Stomach (tissue), 9 donors: ENCODE data around the gene TMEM255B. TPM values are rescaled to one million over a fixed set of nuclear protein-coding genes. Genes with fewer than 3 reads are reported as not detected.

Experiments
- DNase-seq, 2 donors: peaks; one replicate each; pipeline versions ENCODE4 v3.0.0 to v3.0.0-alpha.2; 2013 to 2019
- H3K27ac ChIP-seq, 5 donors: fragments of 200-600 bp in 4 of 5; sonication (generic) in 4 of 5; one replicate each; pipeline ENCODE4 v1.5.1; 2013 to 2019; ENCODE audit warnings: mild to moderate bottlenecking in 1 of 5, moderate library complexity in 1 of 5
- H3K27me3 ChIP-seq, 3 donors: fragments of 200-600 bp; sonication (generic); one replicate each; pipeline ENCODE4 v1.5.1; 2017 to 2019; ENCODE audit warnings: mixed run types in 1 of 3
- H3K36me3 ChIP-seq, 4 donors: fragments of 200-600 bp; sonication (generic); 1 replicate in 3 of 4; 2 replicates in 1 of 4; pipeline ENCODE4 v1.5.1; 2016 to 2019
- H3K4me1 ChIP-seq, 4 donors: fragments of 200-600 bp; sonication (generic); one replicate each; pipeline ENCODE4 v1.5.1; 2016 to 2019
- H3K4me3 ChIP-seq, 4 donors: fragments of 200-600 bp; sonication (generic) in 3 of 4; one replicate each; pipeline ENCODE4 v1.5.1; 2016 to 2019; ENCODE audit warnings: mild to moderate bottlenecking in 1 of 4
- H3K9me3 ChIP-seq, 4 donors: fragments of 200-600 bp; sonication (generic); one replicate each; pipeline ENCODE4 v1.5.1; 2016 to 2019
- CTCF ChIP-seq, 7 experiments: fragments of 450-650 bp in 4 of 7; fragments of 200-600 bp in 3 of 7; sonication (generic) in 3 of 7; IDR thresholded peaks; one replicate each; pipeline ENCODE4 v1.5.1; 2016 to 2019; ENCODE audit warnings: antibody characterized with exemption in 7 of 7, control low read depth in 2 of 7, mild to moderate bottlenecking in 1 of 7
- EP300 ChIP-seq: sonication (generic); formaldehyde crosslinking; IDR thresholded peaks from one replicate; pipeline ENCODE4 v1.6.1; 2017; ENCODE audit warnings: antibody characterized with exemption
- POLR2A ChIP-seq, 4 donors: fragments of 450-650 bp; IDR thresholded peaks; one replicate each; pipeline ENCODE4 v1.6.1; 2016; ENCODE audit warnings: antibody characterized with exemption in 4 of 4, control low read depth in 2 of 4, mild to moderate bottlenecking in 1 of 4, moderate library complexity in 1 of 4
- POLR2AphosphoS5 ChIP-seq, 3 donors: sonication (generic); formaldehyde crosslinking; IDR thresholded peaks; one replicate each; pipeline ENCODE4 v1.6.1; 2016; ENCODE audit warnings: antibody characterized with exemption in 3 of 3
- WGBS, 5 donors: extraction: QIAGEN DNeasy Blood & Tissue Kit in 3 of 5; methylation state at CpG; one replicate each; pipeline versions ENCODE4 v1.1.5 to v1.1.7; 2013 to 2018; 5-methylcytosine and 5-hydroxymethylcytosine counted together
- intact Hi-C: fragments of 100-400 bp; cut with DNase I; formaldehyde crosslinking; loops from one replicate; pipeline ENCODE4 v1.15.1; 2023; ENCODE audit warnings: low total_unique reads
- polyA plus RNA-seq, 3 donors: library from polyadenylated mRNA; stranded (reverse); fragments of 200-250 nt; gene quantifications; one replicate each; pipeline ENCODE4 v1.2.3, GENCODE V29; 2013
- total RNA-seq, 5 donors: library from RNA; depleted of rRNA; stranded (reverse); fragments of >200 nt; gene quantifications; one replicate each; pipeline versions ENCODE4 v1.1.0 to v1.2.3, GENCODE V29; 2014 to 2016
- donor health status: healthy with polysubstance abuse.
- donor health status: Bipolar disorder and iron deficiency.
- donor health status: healthy.

TMEM255B gene
- total and polyA plus RNA-seq, 8 donors: 1.3 to 7.9 (median 4.6) TPM; not detected in 1

DNA sequence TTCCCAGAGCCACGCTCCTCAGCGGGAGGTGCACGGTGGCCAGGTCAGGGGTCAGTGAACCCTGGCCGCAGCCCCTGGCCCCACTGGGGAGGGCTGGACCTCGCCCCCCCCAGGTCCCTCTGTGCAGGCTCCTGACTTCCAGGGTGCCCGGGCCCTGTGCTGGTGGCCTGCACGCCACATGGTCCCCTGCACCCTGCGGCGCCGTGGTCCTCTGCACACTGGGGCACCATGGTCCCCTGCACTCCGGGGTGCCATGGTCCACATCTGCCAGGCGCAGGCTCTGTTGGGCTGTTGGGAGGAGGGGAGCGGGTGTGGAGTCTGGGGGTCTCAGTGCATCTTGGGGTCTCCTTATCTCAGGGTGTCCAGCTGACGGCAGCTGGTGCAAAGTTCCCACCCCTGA, 23.3 kb upstream of the TMEM255B start:
- intact Hi-C loops: no loop called here
- Histone ChIP-seq H3K4me1 (no peaks in the 10 kb centered on the region), H3K36me3 (no peaks in the 10 kb centered on the region), H3K9me3 (no peaks in the 10 kb centered on the region), H3K4me3 (no peak overlapping the region), H3K27ac (no peak overlapping the region), H3K27me3 (peaks cover 0 to 37% (median 0%) of the 10 kb centered on the region in 3 donors)
- whole genome bisulfite sequencing, 5 donors: 83 to 92% (median 88%) methylated on average over 3 to 14 of the region's 14 CpGs
- TF ChIP-seq POLR2AphosphoS5 (IDR thresholded peaks at IDR 0.05): no peak
- TF ChIP-seq POLR2A (IDR thresholded peaks at IDR 0.05): no peak
- TF ChIP-seq EP300: no peak
- no peak for TF ChIP-seq CTCF (IDR thresholded peaks at IDR 0.05)
- no peak for DNase-seq

DNA sequence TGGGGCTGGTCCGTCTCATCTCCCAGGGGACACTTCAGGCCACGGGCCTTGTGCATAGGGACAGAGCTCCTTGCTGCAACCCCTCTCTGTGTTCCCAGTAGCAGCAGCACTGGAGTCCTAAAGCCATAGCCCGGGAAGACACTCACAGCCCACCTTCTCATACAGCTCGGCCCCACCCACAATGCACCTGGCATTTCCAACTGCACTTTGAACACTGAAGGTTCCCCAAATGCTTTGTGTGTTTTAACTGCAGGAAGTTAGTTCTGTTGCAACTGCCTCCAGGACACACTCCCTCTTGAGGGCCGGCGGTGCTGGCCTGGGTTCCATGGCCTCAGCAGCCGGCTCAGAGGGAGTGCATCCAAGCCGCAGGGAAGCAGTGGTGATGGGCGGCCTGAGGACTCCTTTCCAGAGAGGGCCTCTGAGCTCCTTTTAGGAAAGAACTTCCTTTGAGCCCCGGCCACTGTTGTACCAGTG, 22.7 kb upstream of the TMEM255B start:
- H3K36me3 ChIP-seq: no peaks in the 10 kb centered on the region
- no peaks in the 10 kb centered on the region for H3K9me3 ChIP-seq
- H3K27ac ChIP-seq: no peak overlapping the region
- no peak overlapping the region for H3K4me3 ChIP-seq
- WGBS, 5 donors: 54 to 74% (median 63%) methylated on average over 8 to 10 of the region's 10 CpGs
- H3K27me3 ChIP-seq: peaks cover 0 to 42% (median 0%) of the 10 kb centered on the region in 3 donors
- intact Hi-C loops: no loop called here
- TF ChIP-seq POLR2A (IDR thresholded peaks at IDR 0.05) (no peak), POLR2AphosphoS5 (IDR thresholded peaks at IDR 0.05) (no peak), EP300 (no peak), CTCF (IDR thresholded peaks at IDR 0.05) (no peak)
- H3K4me1 ChIP-seq: no peaks in the 10 kb centered on the region
- no peak for DNase-seq

DNA sequence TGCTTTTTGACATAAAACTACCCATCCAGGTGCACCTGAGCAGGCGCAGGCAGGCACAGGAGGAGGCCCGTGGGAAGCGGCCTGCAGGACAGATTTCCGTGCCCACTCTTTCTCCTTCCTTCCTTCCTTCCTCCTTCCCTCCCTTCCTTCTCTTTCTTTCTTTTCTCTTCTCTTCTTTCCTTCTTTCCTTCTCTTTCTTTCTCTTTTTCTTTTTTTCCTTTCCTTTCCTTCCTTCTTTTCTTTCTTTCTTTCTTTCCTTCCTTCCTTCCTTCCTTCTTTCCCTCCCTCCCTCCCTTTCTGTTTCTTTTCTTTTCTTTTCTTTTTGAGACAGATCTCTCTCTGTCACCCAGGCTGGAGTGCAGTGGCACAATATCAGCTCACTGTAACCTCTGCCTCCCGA, 21.2 kb upstream of the TMEM255B start:
- peaks cover 0 to 10% (median 9%) of the 10 kb centered on the region in 4 donors for H3K4me1 ChIP-seq
- WGBS, 5 donors: 75 to 88% (median 79%) methylated on average over 5 of the region's 5 CpGs
- intact Hi-C loops: no loop called here
- no peak overlapping the region for H3K27ac ChIP-seq
- DNase-seq: no peak
- H3K27me3 ChIP-seq: peaks cover 0 to 53% (median 0%) of the 10 kb centered on the region in 3 donors
- H3K9me3 ChIP-seq: no peaks in the 10 kb centered on the region
- no peak overlapping the region for H3K4me3 ChIP-seq
- no peaks in the 10 kb centered on the region for H3K36me3 ChIP-seq
- TF ChIP-seq POLR2AphosphoS5 (IDR thresholded peaks at IDR 0.05) (no peak), POLR2A (IDR thresholded peaks at IDR 0.05) (no peak), CTCF (IDR thresholded peaks at IDR 0.05) (no peak), EP300 (no peak)

GRCh38 chr13:113739527-113740285, 19.3 kb upstream of the TMEM255B start:
- Histone ChIP-seq H3K36me3 (no peaks in the 10 kb centered on the region), H3K9me3 (no peaks in the 10 kb centered on the region), H3K27me3 (peaks cover 0 to 69% (median 0%) of the 10 kb centered on the region in 3 donors), H3K27ac (no peak overlapping the region), H3K4me3 (no peak overlapping the region), H3K4me1 (peaks cover 0 to 10% (median 9%) of the 10 kb centered on the region in 4 donors)
- 80 to 93% (median 87%) methylated on average over 7 to 22 of the region's 22 CpGs for WGBS, 5 donors
- intact Hi-C loops: no loop called here
- no peak for DNase-seq
- no peak for TF ChIP-seq POLR2AphosphoS5 (IDR thresholded peaks at IDR 0.05)
- TF ChIP-seq EP300: no peak
- TF ChIP-seq POLR2A (IDR thresholded peaks at IDR 0.05): no peak

DNA sequence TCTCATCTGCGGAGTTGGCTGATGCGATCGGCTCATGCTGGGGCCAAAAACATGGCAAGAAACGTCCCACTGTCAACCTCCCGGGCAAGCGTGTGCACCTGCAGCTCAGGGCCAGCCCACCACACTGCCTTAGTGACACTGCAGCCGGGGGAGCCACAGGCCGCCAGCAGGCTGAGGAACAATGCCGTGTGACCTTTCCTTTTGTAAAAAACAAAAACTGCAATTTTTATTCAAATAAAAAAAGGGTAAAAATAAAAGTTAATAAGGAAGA, 18.8 kb upstream of the TMEM255B start:
- TF ChIP-seq POLR2A (IDR thresholded peaks at IDR 0.05) (no peak), EP300 (no peak), POLR2AphosphoS5 (IDR thresholded peaks at IDR 0.05) (no peak), CTCF (IDR thresholded peaks at IDR 0.05) (no peak)
- peaks cover 0 to 69% (median 0%) of the 10 kb centered on the region in 3 donors for H3K27me3 ChIP-seq
- no peak overlapping the region for H3K4me3 ChIP-seq
- no peaks in the 10 kb centered on the region for H3K9me3 ChIP-seq
- WGBS, 5 donors: 76 to 87% (median 82%) methylated on average over 9 of the region's 9 CpGs
- intact Hi-C loops: no loop called here
- H3K36me3 ChIP-seq: no peaks in the 10 kb centered on the region
- no peak overlapping the region for H3K27ac ChIP-seq
- no peak for DNase-seq
- peaks cover 0 to 10% (median 9%) of the 10 kb centered on the region in 4 donors for H3K4me1 ChIP-seq
